ENCODE results near the gene TNFRSF17. TPM values are rescaled to one million over a fixed set of nuclear protein-coding genes. Genes with fewer than 3 reads are reported as not detected.

The TNFRSF17 gene
- total RNA-seq, 1 experiment from 2014 or later, result not detected

- Mint-ChIP-seq H3K4me3 (no peak overlapping the region), H3K27ac (no peak overlapping the region), H3K9me3 (no peaks in the 10 kb centered on the region), H3K4me1 (no peaks in the 10 kb centered on the region), H3K27me3 (ENCODE audit: low read depth) (no peaks in the 10 kb centered on the region), H3K36me3 (no peaks in the 10 kb centered on the region)
- CTCF ChIA-PET, result no interaction called here
- POLR2A ChIA-PET, result interaction anchor here (0.5 kb wide), 1 partner anchor 45 kb away, joined by 5 read pairs; no protein-coding TSS in a partner anchor
- DNase-seq (ENCODE audit: low spot score) (no peak), ATAC-seq (no peak)
- TF ChIP-seq, protein P1, sequence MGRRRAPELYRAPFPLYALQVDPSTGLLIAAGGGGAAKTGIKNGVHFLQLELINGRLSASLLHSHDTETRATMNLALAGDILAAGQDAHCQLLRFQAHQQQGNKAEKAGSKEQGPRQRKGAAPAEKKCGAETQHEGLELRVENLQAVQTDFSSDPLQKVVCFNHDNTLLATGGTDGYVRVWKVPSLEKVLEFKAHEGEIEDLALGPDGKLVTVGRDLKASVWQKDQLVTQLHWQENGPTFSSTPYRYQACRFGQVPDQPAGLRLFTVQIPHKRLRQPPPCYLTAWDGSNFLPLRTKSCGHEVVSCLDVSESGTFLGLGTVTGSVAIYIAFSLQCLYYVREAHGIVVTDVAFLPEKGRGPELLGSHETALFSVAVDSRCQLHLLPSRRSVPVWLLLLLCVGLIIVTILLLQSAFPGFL (CRISPR knock-in tag; IDR thresholded peaks at IDR 0.05; ENCODE audit: borderline replicate concordance), result no peak
- no peak for TF ChIP-seq E2F1 (CRISPR knock-in tag; IDR thresholded peaks at IDR 0.05)
- no peak for TF ChIP-seq NR1H2 (CRISPR knock-in tag; IDR thresholded peaks at IDR 0.05)
- TF ChIP-seq, protein P2, sequence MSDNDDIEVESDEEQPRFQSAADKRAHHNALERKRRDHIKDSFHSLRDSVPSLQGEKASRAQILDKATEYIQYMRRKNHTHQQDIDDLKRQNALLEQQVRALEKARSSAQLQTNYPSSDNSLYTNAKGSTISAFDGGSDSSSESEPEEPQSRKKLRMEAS (CRISPR knock-in tag; IDR thresholded peaks at IDR 0.05), result no peak
- no peak for TF ChIP-seq ZNF423 (CRISPR knock-in tag; IDR thresholded peaks at IDR 0.05)
- TF ChIP-seq TCF7 (CRISPR knock-in tag; IDR thresholded peaks at IDR 0.05; ENCODE audit: low read depth), result no peak
- TF ChIP-seq TEAD1 (CRISPR knock-in tag; IDR thresholded peaks at IDR 0.05), result no peak
- TF ChIP-seq ZNF512 (CRISPR knock-in tag; IDR thresholded peaks at IDR 0.05; ENCODE audit: borderline replicate concordance), result no peak
- no peak for TF ChIP-seq ZNF317 (CRISPR knock-in tag; IDR thresholded peaks at IDR 0.05; ENCODE audit: borderline replicate concordance, low read depth)
- no peak for TF ChIP-seq SMAD4 (CRISPR knock-in tag; IDR thresholded peaks at IDR 0.05)
- no peak for TF ChIP-seq IRF2 (CRISPR knock-in tag; IDR thresholded peaks at IDR 0.05; ENCODE audit: borderline replicate concordance, low read depth)
- TF ChIP-seq, protein P3, sequence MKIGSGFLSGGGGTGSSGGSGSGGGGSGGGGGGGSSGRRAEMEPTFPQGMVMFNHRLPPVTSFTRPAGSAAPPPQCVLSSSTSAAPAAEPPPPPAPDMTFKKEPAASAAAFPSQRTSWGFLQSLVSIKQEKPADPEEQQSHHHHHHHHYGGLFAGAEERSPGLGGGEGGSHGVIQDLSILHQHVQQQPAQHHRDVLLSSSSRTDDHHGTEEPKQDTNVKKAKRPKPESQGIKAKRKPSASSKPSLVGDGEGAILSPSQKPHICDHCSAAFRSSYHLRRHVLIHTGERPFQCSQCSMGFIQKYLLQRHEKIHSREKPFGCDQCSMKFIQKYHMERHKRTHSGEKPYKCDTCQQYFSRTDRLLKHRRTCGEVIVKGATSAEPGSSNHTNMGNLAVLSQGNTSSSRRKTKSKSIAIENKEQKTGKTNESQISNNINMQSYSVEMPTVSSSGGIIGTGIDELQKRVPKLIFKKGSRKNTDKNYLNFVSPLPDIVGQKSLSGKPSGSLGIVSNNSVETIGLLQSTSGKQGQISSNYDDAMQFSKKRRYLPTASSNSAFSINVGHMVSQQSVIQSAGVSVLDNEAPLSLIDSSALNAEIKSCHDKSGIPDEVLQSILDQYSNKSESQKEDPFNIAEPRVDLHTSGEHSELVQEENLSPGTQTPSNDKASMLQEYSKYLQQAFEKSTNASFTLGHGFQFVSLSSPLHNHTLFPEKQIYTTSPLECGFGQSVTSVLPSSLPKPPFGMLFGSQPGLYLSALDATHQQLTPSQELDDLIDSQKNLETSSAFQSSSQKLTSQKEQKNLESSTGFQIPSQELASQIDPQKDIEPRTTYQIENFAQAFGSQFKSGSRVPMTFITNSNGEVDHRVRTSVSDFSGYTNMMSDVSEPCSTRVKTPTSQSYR (CRISPR knock-in tag; IDR thresholded peaks at IDR 0.05), result no peak
Observed at GRCh38 chr16:12002447-12003006, 37.5 kb downstream of the TNFRSF17 start.

GRCh38 chr16:12006637-12007036 is 41.6 kb downstream of the TNFRSF17 start:
- Mint-ChIP-seq H3K4me1 (no peaks in the 10 kb centered on the region), H3K36me3 (no peaks in the 10 kb centered on the region), H3K4me3 (no peak overlapping the region), H3K9me3 (no peaks in the 10 kb centered on the region), H3K27ac (no peak overlapping the region), H3K27me3 (ENCODE audit: low read depth) (no peaks in the 10 kb centered on the region)
- ATAC-seq, result no peak
- TF ChIP-seq HMGXB4 (CRISPR knock-in tag; IDR thresholded peaks at IDR 0.05), result no peak
- TF ChIP-seq ZNF425 (CRISPR knock-in tag; conservative IDR thresholded peaks at IDR 0.05), result no peak
- peak; percentile 2; the same call in 1 of the 2 replicates for TF ChIP-seq ZNF121 (CRISPR knock-in tag; IDR thresholded peaks at IDR 0.05)
- no peak for TF ChIP-seq SP1 (CRISPR knock-in tag; conservative IDR thresholded peaks at IDR 0.05)
- CTCF ChIA-PET, result no interaction called here
- POLR2A ChIA-PET, result no interaction called here
- DNase-seq (ENCODE audit: low spot score), result no peak
